SHP77 (cell line): ENCODE results near the gene UBA52.
A peak's percentile ranks its signal among the peaks of the same experiment; 100 is the strongest.

Experiments
- DNase-seq, 2 experiments: peaks; one replicate each; lab custom pipeline; 2025; lab: John Stamatoyannopoulos, UW

UBA52 gene

GRCh38 chr19:18608102-18608804 lies 36.6 kb downstream of the UBA52 start:
- DNase-seq: no peak

DNA sequence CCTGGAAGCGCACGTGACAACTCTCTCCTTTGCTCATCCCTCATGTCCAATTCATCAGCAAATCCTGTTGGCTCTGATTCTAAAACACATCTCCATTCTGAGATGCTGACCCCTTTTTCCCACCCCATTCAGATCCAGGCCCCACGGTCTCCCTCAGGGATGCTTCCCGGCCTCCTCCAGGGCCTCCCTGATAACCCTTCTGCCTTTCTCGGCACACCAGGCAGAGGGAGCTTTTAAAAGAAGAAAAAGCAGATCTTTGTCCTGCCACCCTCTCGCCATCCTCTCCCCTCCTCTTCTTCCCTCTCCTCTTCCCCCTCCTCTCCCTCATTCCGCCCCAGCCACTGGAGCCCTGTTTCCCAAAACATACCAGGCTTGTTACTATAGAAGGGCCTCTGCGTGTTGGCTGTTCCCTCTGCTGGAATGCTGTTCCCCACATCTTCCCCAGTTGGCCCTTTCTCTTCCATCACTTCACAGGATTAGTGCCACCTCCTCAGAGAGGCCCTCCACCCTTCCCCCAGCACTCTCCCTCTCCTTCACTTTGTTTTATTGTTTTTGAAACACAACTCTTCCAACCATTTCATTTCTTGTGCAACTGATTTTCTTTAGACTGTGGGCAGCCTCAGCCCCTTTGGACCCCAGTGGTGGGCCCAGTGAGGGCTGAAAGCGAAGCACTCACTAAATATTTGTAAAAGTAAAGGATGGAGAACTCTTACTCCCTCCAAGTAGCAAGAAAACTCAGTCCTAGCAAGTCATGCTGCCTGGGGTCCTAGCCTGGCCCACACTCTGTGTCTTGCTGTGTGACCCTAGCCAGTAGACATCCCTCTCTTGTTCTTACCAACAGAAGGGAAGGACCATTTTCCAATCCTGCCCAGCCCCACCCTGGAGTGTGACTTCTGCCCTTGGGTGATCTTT lies 37.4 kb downstream of the UBA52 start:
- no peak for DNase-seq

DNA sequence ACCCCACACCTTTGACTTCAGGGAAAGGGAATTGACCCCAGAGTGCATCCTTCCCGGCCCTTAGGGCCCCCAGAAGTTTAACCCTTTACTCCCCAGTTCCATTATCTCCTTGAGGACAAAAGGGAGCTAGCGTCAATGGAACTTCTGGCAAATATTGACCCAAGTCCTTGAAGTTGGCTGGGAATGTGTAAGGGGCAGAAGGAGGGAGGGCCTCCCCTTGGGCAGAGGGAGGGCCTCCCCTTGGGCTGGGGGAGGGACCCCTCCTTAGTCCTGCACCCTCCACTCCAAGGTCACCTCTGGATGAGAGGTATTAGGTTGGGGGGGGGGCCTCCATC lies 38.0 kb downstream of the UBA52 start:
- DNase-seq: no peak

GRCh38 chr19:18610245-18610555 lies 38.5 kb downstream of the UBA52 start:
- no peak for DNase-seq

DNA sequence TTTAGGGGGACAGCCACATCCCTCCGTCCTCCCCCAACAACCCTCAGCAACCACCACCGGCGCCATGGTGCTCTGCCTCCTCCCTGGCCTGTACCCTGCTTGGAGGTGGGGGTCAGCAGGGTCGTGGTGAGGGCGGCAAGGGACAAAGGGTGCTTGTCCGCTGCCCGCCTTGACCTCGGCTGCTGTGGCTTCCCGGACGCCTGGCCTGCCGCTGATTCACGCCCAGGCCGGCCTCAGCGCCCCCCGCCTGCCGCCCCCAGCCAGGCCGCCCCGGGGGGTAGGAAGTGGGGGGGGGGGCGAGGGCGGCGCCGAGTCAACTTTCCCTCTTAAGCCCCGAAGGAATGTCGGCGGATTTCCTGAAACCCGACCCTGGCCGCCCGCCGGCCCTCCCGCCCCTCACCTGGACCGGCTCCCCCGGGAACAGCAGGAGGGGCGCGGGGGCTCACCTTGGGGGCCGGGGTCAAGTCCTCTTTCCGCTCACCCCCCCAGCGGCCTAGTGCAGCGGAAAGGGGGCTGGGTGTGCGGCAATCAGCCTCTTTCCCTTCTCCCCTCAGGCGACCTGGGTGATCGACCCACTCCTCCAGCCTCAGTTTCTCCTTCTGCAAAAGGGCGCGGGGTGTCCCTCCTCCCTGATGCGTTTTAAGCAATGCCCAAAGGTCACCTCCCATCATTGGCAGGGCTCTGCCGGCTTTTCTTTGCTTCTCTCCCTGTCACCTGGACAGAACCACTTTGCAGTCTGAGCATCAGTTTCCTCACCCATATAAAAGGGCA lies 39.1 kb downstream of the UBA52 start:
- DNase-seq: no peak

- DNase-seq: no peak
Measured at GRCh38 chr19:18611327-18612050, 39.8 kb downstream of the UBA52 start.

- DNase-seq: no peak
Measured at GRCh38 chr19:18612051-18612771, 40.6 kb downstream of the UBA52 start.

DNA sequence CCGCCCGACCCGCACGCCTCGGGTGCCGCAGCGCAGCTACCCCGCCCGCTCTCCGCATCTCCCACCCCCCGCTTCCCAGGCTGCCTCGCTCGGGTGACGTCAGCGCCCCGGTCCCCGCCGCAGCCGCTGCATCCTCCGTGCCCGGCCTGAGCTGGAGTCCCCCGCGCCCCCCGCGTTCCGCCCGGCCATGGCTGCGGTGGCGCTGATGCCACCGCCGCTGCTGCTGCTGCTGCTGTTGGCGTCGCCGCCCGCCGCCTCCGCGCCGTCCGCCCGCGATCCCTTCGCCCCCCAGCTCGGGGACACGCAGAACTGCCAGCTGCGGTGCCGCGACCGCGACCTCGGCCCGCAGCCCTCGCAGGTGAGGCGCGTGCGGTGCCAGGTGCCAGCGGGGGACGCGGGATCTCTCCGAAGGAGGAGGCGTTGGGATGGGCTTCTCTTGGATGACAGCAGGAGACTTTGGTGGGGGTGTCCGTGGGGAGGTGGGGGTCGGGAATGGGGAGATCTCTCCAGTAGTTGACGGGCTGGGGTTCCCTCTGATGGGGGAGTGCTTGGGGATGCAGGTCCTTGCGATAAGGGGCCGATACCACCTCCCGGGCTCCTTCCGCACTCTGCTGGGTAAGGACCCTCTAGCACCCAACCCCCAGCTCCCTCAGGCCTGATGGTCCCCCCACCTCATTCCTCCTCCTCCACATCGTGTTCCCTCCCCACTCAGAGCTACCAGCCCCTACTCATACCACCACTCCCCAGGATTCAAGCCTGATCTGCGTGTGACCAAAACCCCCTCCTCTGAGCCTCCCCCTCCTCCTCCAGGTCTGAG lies 41.3 kb downstream of the UBA52 start, which contains the start of gene TMEM59L:
Gene TMEM59L, plus strand, starts transcription at position 99 of the 817 bp plus-strand sequence. Its CDS starts 89 bp downstream, at position 188.
- DNase-seq: peak in 1 of 2 experiments; percentile 31

DNA sequence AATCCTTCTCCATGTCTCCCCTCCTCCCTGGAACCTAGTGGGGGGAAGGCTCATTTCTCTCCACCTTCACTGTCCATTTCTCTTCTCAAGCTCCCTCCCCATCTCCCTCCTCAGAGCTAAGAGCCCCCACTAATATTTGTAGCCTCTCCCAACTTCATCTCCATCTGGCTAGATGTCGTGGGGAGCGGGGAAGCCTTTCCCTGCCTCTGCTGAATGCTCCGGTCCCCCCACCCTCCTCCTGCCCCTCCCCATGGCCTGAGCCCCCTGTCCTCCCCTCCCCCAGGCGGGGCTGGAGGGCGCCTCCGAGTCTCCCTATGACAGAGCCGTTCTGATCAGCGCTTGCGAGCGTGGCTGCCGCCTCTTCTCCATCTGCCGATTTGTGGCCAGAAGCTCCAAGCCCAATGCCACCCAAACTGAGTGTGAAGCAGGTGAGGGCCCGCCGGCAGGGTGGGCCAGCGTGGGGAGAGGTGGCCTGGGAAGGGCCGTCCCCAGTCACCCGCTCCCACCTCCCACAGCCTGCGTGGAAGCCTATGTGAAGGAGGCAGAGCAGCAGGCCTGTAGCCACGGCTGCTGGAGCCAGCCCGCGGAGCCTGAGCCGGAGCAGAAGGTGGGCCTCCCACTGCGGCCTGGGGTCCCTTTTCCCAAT lies 42.1 kb downstream of the UBA52 start:
- no peak for DNase-seq

- DNase-seq: no peak
Measured at GRCh38 chr19:18616023-18616422, 44.4 kb downstream of the UBA52 start.

- no peak for DNase-seq
Measured at GRCh38 chr19:18617562-18617961, 45.9 kb downstream of the UBA52 start.

- DNase-seq: no peak
Measured at GRCh38 chr19:18618236-18618635, 46.6 kb downstream of the UBA52 start.

- no peak for DNase-seq
Measured at GRCh38 chr19:18620311-18620710, 48.7 kb downstream of the UBA52 start.

DNA sequence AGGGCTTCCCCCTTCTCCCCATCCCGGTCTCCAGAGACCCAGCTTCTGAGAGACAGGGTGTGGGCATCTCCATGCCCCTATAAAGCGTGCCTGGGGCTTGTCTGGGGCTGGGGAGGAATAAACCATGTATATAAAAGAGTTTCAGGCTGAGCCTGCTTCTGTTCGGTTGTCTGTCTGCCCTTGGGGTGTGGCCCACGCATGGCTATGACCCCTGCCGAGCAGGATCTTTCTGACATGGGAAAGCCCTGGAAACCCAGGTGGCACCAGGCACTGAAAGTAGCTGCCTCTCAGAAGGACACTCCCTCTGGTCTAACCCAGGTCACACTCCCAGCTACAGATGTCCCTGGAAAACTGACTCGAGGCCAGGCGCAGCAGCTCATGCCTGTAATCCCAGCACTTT lies 49.2 kb downstream of the UBA52 start:
- DNase-seq: no peak

GRCh38 chr19:18626906-18627305 lies 55.2 kb downstream of the UBA52 start:
- no peak for DNase-seq
